B cell (primary cell): ENCODE results near the gene GOT1. TPM values are rescaled to one million over a fixed set of nuclear protein-coding genes. Genes with fewer than 3 reads are reported as not detected.

Source experiments
- ATAC-seq: fragments of 200-7000 bp; cut with Tn5 transposase; one replicate; pipeline ENCODE4 v1.10.0; 2021; ENCODE audit warnings: low read depth, mild to moderate bottlenecking, moderate number of reproducible peaks, moderate library complexity
- CTCF ChIA-PET: fragments of 350-600 bp; sonication (Branson Sonifier 250); formaldehyde crosslinking; loops from one replicate; lab custom pipeline; 2021; ENCODE audit warnings: antibody characterized with exemption, inconsistent platforms; lab: Charles Lee
- POLR2A ChIA-PET: fragments of 350-600 bp; sonication (Branson Sonifier 250); formaldehyde crosslinking; loops from one replicate; lab custom pipeline; 2021; ENCODE audit warnings: antibody characterized with exemption; lab: Charles Lee
- DNase-seq: peaks from one replicate; pipeline ENCODE4 v3.0.0; 2013
- H2AFZ ChIP-seq: 2 replicates; pipeline ENCODE4 v1.6.1; 2012; ENCODE audit warnings: mild to moderate bottlenecking, low read depth, low read length; ENCODE audit not compliant: insufficient read depth, poor library complexity, severe bottlenecking
- H3K27ac ChIP-seq, 2 donors: 1 replicate in 1 of 2; 2 replicates in 1 of 2; pipeline ENCODE4 v1.5.1; 2012 to 2013; ENCODE audit warnings: low read length in 2 of 2, mild to moderate bottlenecking in 2 of 2, moderate library complexity in 1 of 2
- H3K27me3 ChIP-seq, 4 experiments: fragments of 200-600 bp in 1 of 4; sonication (generic) in 1 of 4; replicated peaks in 1 of 4; 1 replicate in 2 of 4; 2 replicates in 2 of 4; pipeline versions ENCODE4 v1.6.1 to v1.7.0; 2013 to 2016; ENCODE audit warnings: low read length in 3 of 4, mild to moderate bottlenecking in 2 of 4, mixed read lengths in 1 of 4, moderate library complexity in 1 of 4; ENCODE audit not compliant: insufficient read depth in 4 of 4, control insufficient read depth in 3 of 4; ENCODE audit errors: control extremely low read depth in 1 of 4
- H3K36me3 ChIP-seq, 2 experiments: replicated peaks in 1 of 2; 1 replicate in 1 of 2; 2 replicates in 1 of 2; pipeline versions ENCODE4 v1.6.1 to v1.7.1; 2013; ENCODE audit warnings: low read length in 1 of 2; ENCODE audit not compliant: insufficient read depth in 2 of 2, control insufficient read depth in 1 of 2; ENCODE audit errors: control extremely low read depth in 1 of 2, extremely low read depth in 1 of 2
- H3K4me1 ChIP-seq, 2 donors: fragments of 200-600 bp in 1 of 2; sonication (generic) in 1 of 2; 1 replicate in 1 of 2; 2 replicates in 1 of 2; pipeline versions ENCODE4 v1.5.1 to v1.6.1; 2013 to 2017; ENCODE audit warnings: low read length in 2 of 2; ENCODE audit not compliant: control insufficient read depth in 2 of 2, insufficient read depth in 2 of 2
- H3K4me2 ChIP-seq: replicated peaks from 2 replicates; pipeline ENCODE3; 2012; ENCODE audit warnings: mild to moderate bottlenecking, low read depth, low read length; ENCODE audit not compliant: poor library complexity, severe bottlenecking
- H3K4me3 ChIP-seq, 5 experiments: fragments of 200-600 bp in 1 of 5; sonication (generic) in 1 of 5; 1 replicate in 3 of 5; 2 replicates in 2 of 5; pipeline versions ENCODE4 v1.5.1 to v1.7.0; 2011 to 2016; ENCODE audit warnings: low read length in 4 of 5, mild to moderate bottlenecking in 4 of 5, low read depth in 2 of 5, control low read depth in 1 of 5, moderate library complexity in 1 of 5; ENCODE audit not compliant: insufficient read depth in 1 of 5; ENCODE audit errors: control extremely low read depth in 1 of 5, extremely low read depth in 1 of 5
- H3K79me2 ChIP-seq: fragments of 200-600 bp; sonication (generic); one replicate; pipeline ENCODE4 v1.6.0; 2016; ENCODE audit warnings: low read length; ENCODE audit not compliant: control insufficient read depth, insufficient read depth
- H3K9ac ChIP-seq: fragments of 200-600 bp; sonication (generic); 2 replicates; pipeline ENCODE4 v1.6.1; 2017; ENCODE audit warnings: mild to moderate bottlenecking, low read length, moderate library complexity
- H3K9me3 ChIP-seq, 3 donors: one replicate each; pipeline versions ENCODE4 v1.6.1 to v1.7.1; 2013; ENCODE audit warnings: low read length in 2 of 3; ENCODE audit not compliant: control insufficient read depth in 2 of 3, insufficient read depth in 1 of 3; ENCODE audit errors: control extremely low read depth in 1 of 3
- H4K20me1 ChIP-seq: 2 replicates; pipeline ENCODE4 v1.6.0; 2012; ENCODE audit warnings: mild to moderate bottlenecking, low read length; ENCODE audit not compliant: insufficient read depth, control insufficient read depth, poor library complexity, severe bottlenecking
- H3K27ac Mint-ChIP-seq: one replicate; pipeline ENCODE4 v1.8.0; 2021; ENCODE audit warnings: mixed read lengths
- H3K27me3 Mint-ChIP-seq: one replicate; pipeline ENCODE4 v1.8.0; 2021; ENCODE audit warnings: mixed read lengths
- H3K4me1 Mint-ChIP-seq: one replicate; pipeline ENCODE4 v1.8.0; 2021; ENCODE audit warnings: mixed read lengths
- H3K4me3 Mint-ChIP-seq: one replicate; pipeline ENCODE4 v1.8.0; 2021; ENCODE audit warnings: mixed read lengths
- H3K9me3 Mint-ChIP-seq: one replicate; pipeline ENCODE4 v1.8.0; 2022; ENCODE audit warnings: mixed read lengths; ENCODE audit not compliant: insufficient read depth
- EZH2 ChIP-seq: IDR thresholded peaks from 2 replicates; pipeline ENCODE4 v1.6.1; 2012; ENCODE audit warnings: borderline replicate concordance, low read depth, mild to moderate bottlenecking, moderate library complexity, low read length; ENCODE audit not compliant: insufficient read depth, poor library complexity, severe bottlenecking
- WGBS: methylation state at CpG from one replicate; pipeline ENCODE4 v1.1.5; 2013; ENCODE audit warnings: missing lambda C conversion rate; ENCODE audit not compliant: insufficient coverage; 5-methylcytosine and 5-hydroxymethylcytosine counted together
- intact Hi-C: fragments of 100-400 bp; cut with micrococcal nuclease; formaldehyde crosslinking; loops from one replicate; pipeline ENCODE4 v1.10.0; 2022
- polyA plus RNA-seq: library from polyadenylated mRNA; depleted of rRNA; stranded (reverse); fragments of >200 nt; gene quantifications from 2 replicates; pipeline ENCODE4 v1.2.3, GENCODE V29; 2012
- total RNA-seq, 2 donors: library from RNA; stranded (reverse); fragments of 120-200 nt in 1 of 2; gene quantifications; 1 replicate in 1 of 2; 2 replicates in 1 of 2; pipeline versions ENCODE4 v1.2.3 to v1.2.4, GENCODE V29; 2013 to 2022
- TF ChIP-seq, protein P1 (sequence below): fragments of 200-600 bp; IDR thresholded peaks from one replicate; pipeline ENCODE4 v1.8.0; 2022; ENCODE audit warnings: antibody characterized with exemption, mild to moderate bottlenecking

Gene GOT1
- total and polyA plus RNA-seq, 2 donors (not counting 1 experiment from before 2014, with no cell fraction given) = 5.9 to 14.9 TPM

DNA sequence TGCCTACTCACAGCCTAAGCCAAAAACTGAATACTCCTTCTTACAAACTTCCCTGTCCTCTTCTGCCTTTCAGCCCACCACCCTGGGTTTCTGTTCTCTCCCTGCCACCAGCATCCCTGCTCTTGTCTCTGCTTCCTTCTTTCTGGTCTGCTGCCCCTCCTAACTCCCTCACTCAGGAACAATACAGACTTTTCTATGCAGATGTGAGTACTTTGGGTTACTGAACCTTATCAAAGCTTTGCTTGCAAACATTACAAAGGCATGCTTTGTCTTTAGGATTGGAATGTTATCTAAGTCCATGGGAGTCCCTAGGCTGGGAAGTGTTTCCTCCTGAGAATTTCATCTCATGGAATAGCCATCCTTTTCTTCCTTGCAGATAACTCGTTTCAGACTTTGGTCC lies 72.3 kb downstream of the GOT1 start:
- WGBS = no CpG with 5 or more reads among the region's 1 CpG
- TF ChIP-seq, protein P1, sequence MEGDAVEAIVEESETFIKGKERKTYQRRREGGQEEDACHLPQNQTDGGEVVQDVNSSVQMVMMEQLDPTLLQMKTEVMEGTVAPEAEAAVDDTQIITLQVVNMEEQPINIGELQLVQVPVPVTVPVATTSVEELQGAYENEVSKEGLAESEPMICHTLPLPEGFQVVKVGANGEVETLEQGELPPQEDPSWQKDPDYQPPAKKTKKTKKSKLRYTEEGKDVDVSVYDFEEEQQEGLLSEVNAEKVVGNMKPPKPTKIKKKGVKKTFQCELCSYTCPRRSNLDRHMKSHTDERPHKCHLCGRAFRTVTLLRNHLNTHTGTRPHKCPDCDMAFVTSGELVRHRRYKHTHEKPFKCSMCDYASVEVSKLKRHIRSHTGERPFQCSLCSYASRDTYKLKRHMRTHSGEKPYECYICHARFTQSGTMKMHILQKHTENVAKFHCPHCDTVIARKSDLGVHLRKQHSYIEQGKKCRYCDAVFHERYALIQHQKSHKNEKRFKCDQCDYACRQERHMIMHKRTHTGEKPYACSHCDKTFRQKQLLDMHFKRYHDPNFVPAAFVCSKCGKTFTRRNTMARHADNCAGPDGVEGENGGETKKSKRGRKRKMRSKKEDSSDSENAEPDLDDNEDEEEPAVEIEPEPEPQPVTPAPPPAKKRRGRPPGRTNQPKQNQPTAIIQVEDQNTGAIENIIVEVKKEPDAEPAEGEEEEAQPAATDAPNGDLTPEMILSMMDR = no peak
- no peak for TF ChIP-seq EZH2

DNA sequence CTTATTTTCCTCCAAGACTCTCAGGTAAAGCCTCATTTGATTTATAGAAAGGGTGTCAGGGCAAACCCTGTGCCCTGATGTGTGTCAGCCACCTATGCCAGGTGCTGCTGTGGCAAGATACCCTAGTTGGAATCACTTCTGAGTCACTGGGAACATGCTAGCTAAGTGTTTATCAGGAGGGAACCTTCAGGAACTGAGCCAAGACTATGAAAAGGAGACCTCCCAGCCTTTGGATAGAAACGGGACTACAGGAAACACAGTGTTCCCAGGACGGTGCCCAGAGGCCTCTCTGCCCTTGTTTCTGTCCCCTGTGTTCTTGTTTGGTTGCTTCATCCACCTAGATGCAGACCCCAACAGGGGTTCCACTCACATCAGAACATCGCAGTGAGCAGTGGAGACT lies 72.7 kb downstream of the GOT1 start:
- H3K27me3 Mint-ChIP-seq = peaks cover 19% of the 10 kb centered on the region
- CTCF ChIA-PET = no interaction called here
- no peaks in the 10 kb centered on the region for H3K79me2 ChIP-seq
- no peak overlapping the region for H3K9ac ChIP-seq
- no peaks in the 10 kb centered on the region for H3K9me3 Mint-ChIP-seq
- H3K4me1 ChIP-seq = peaks cover 0 to 5% of the 10 kb centered on the region in 2 donors
- H3K4me3 Mint-ChIP-seq = no peak overlapping the region
- H3K9me3 ChIP-seq = no peaks in the 10 kb centered on the region
- no peak overlapping the region for H2AFZ ChIP-seq
- DNase-seq (no peak), ATAC-seq (no peak)
- no peak overlapping the region for H3K4me3 ChIP-seq
- WGBS = 81% methylated on average over 3 of the region's 3 CpGs
- H3K27ac ChIP-seq = no peak overlapping the region
- peaks cover 4% of the 10 kb centered on the region for H3K4me1 Mint-ChIP-seq
- no peak for TF ChIP-seq EZH2
- TF ChIP-seq, protein P1 = no peak
- POLR2A ChIA-PET = no interaction called here
- no peaks in the 10 kb centered on the region for H3K27me3 ChIP-seq
- intact Hi-C loops = no loop called here
- no peak overlapping the region for H3K27ac Mint-ChIP-seq
- H3K4me2 ChIP-seq = no peak overlapping the region
- no peaks in the 10 kb centered on the region for H3K36me3 ChIP-seq
- H4K20me1 ChIP-seq = no peaks in the 10 kb centered on the region

More for the DNA sequence above, 72.3 kb downstream of the GOT1 start:
- H3K4me2 ChIP-seq = no peak overlapping the region
- Mint-ChIP-seq H3K9me3 (no peaks in the 10 kb centered on the region), H3K4me3 (no peak overlapping the region), H3K27me3 (peaks cover 23% of the 10 kb centered on the region), H3K27ac (no peak overlapping the region), H3K4me1 (peaks cover 4% of the 10 kb centered on the region)
- H3K9me3 ChIP-seq = no peaks in the 10 kb centered on the region
- ATAC-seq (no peak), DNase-seq (no peak)
- H3K4me1 ChIP-seq = peaks cover 0 to 5% of the 10 kb centered on the region in 2 donors
- no peak overlapping the region for H2AFZ ChIP-seq
- H4K20me1 ChIP-seq = no peaks in the 10 kb centered on the region
- H3K27me3 ChIP-seq = no peaks in the 10 kb centered on the region
- H3K36me3 ChIP-seq = no peaks in the 10 kb centered on the region
- no peak overlapping the region for H3K9ac ChIP-seq
- intact Hi-C loops = no loop called here
- H3K27ac ChIP-seq = no peak overlapping the region
- H3K79me2 ChIP-seq = no peaks in the 10 kb centered on the region
- H3K4me3 ChIP-seq = no peak overlapping the region
- POLR2A ChIA-PET = no interaction called here
- CTCF ChIA-PET = no interaction called here
